ENCODE results near the gene TINAG. TPM values are rescaled to one million over a fixed set of nuclear protein-coding genes. Genes with fewer than 3 reads are reported as not detected.

The TINAG gene
- total and polyA plus RNA-seq, 10 of the 15 experiments (the other 5 are each of a cell fraction or from before 2014, with no cell fraction given), result 0.26 to 7.7 (median 0.95) TPM

GRCh38 chr6:54284161-54284860 lies 23.9 kb upstream of the TINAG start:
- Histone ChIP-seq H3K9ac (ENCODE audit: control insufficient read depth, insufficient read depth, low read length) (no peak overlapping the region), H2AFZ (ENCODE audit: control insufficient read depth, low read depth, low read length) (no peak overlapping the region), H4K20me1 (ENCODE audit: control insufficient read depth, insufficient read depth) (no peaks in the 10 kb centered on the region), H3K4me3 (no peak overlapping the region), H3K27me3 (replicated peaks in 1 of 2; ENCODE audit: control insufficient read depth in 2 of 2, insufficient read depth in 2 of 2, low read length in 1 of 2) (no peaks in the 10 kb centered on the region), H3K4me2 (ENCODE audit: control insufficient read depth, insufficient read depth) (no peak overlapping the region), H3K9me3 (replicated peaks; ENCODE audit: control insufficient read depth, insufficient read depth, low read length) (no peaks in the 10 kb centered on the region), H3K4me1 (ENCODE audit: control insufficient read depth, insufficient read depth, low read length) (no peaks in the 10 kb centered on the region), H3K36me3 (ENCODE audit: control insufficient read depth in 2 of 2, insufficient read depth in 2 of 2, low read length in 1 of 2) (no peaks in the 10 kb centered on the region), H3K27ac (ENCODE audit: control insufficient read depth, insufficient read depth) (no peak overlapping the region), H3K79me2 (ENCODE audit: control insufficient read depth, insufficient read depth, low read length) (no peaks in the 10 kb centered on the region)
- ATAC-seq, result peak; percentile 81
- in situ Hi-C loops (cut with MboI) (no loop called here), intact Hi-C loops (cut with micrococcal nuclease; ENCODE audit: unreplicated experiment) (no loop called here)
- BruUV-seq (replicated peaks), result no TSS peak
- CTCF ChIA-PET, result interaction anchor here (0.8 to 1.8 kb wide), 4 partner anchors 12 to 40 kb away, joined by 3 read pairs; no protein-coding TSS in a partner anchor
- RAD21 ChIA-PET (ENCODE audit: unreplicated experiment), result no interaction called here
- SMC1A ChIA-PET (ENCODE audit: uncharacterized antibody, unreplicated experiment), result interaction anchor here (0.9 to 2.0 kb wide), 2 partner anchors 12 to 111 kb away, joined by 3 to 7 read pairs; no protein-coding TSS in a partner anchor
- 15% methylated on average over 3 of the region's 3 CpGs for WGBS (ENCODE audit: insufficient coverage, insufficient replicate concordance, low lambda C conversion rate, missing lambda C conversion rate)
- DNase-seq (ENCODE audit: low read depth, low spot score), result no peak
- FAIRE-seq, result no peak
- POLR2A ChIA-PET, result no interaction called here
- TF ChIP-seq IRF3 (IDR thresholded peaks at IDR 0.05) (no peak), EGR1 (IDR thresholded peaks at IDR 0.05; ENCODE audit: borderline replicate concordance in 1 of 2, low read depth in 2 of 2, low read length in 2 of 2) (no peak), ZNF274 (IDR thresholded peaks at IDR 0.05; ENCODE audit: insufficient read depth, insufficient read length) (no peak), HDAC6 (IDR thresholded peaks at IDR 0.05; ENCODE audit: unreplicated experiment) (no peak), CHD1 (IDR thresholded peaks at IDR 0.05; ENCODE audit: low read depth, low read length) (no peak), MXI1 (IDR thresholded peaks at IDR 0.05; ENCODE audit: low read depth, low read length) (no peak), NFIC (IDR thresholded peaks at IDR 0.05; ENCODE audit: low read depth, low read length) (no peak), KDM1A (IDR thresholded peaks at IDR 0.05; ENCODE audit: borderline replicate concordance) (no peak), CBX5 (IDR thresholded peaks at IDR 0.05; ENCODE audit: low read depth) (no peak)
